ENCODE measurements around the gene ARID5B. TPM values are rescaled to one million over a fixed set of nuclear protein-coding genes. Genes with fewer than 3 reads are reported as not detected.

ARID5B gene
- polyA plus RNA-seq, 1 of the 3 experiments (the other 2 are of a cell fraction), result 10.9 TPM

GRCh38 chr10:62116896-62117295, 215.4 kb downstream of the ARID5B start:
- H3K4me2 ChIP-seq, result no peak overlapping the region
- no peaks in the 10 kb centered on the region for H3K27me3 ChIP-seq (ENCODE audit: insufficient read depth)
- TF ChIP-seq RXRA (IDR thresholded peaks at IDR 0.05; ENCODE audit: borderline replicate concordance, low read depth), result no peak
- TF ChIP-seq, protein P1, sequence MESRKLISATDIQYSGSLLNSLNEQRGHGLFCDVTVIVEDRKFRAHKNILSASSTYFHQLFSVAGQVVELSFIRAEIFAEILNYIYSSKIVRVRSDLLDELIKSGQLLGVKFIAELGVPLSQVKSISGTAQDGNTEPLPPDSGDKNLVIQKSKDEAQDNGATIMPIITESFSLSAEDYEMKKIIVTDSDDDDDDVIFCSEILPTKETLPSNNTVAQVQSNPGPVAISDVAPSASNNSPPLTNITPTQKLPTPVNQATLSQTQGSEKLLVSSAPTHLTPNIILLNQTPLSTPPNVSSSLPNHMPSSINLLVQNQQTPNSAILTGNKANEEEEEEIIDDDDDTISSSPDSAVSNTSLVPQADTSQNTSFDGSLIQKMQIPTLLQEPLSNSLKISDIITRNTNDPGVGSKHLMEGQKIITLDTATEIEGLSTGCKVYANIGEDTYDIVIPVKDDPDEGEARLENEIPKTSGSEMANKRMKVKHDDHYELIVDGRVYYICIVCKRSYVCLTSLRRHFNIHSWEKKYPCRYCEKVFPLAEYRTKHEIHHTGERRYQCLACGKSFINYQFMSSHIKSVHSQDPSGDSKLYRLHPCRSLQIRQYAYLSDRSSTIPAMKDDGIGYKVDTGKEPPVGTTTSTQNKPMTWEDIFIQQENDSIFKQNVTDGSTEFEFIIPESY (IDR thresholded peaks at IDR 0.05; ENCODE audit: borderline replicate concordance, low read depth), result no peak
- TF ChIP-seq, protein P2, sequence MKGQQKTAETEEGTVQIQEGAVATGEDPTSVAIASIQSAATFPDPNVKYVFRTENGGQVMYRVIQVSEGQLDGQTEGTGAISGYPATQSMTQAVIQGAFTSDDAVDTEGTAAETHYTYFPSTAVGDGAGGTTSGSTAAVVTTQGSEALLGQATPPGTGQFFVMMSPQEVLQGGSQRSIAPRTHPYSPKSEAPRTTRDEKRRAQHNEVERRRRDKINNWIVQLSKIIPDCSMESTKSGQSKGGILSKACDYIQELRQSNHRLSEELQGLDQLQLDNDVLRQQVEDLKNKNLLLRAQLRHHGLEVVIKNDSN (IDR thresholded peaks at IDR 0.05; ENCODE audit: borderline replicate concordance, low read depth), result no peak
- TF ChIP-seq TCF12 (IDR thresholded peaks at IDR 0.05), result no peak
- ChIA-PET POLR2A (no interaction called here), CTCF (interaction anchor here (0.6 to 1.6 kb wide), 2 partner anchors 10 to 122 kb away, joined by 3 read pairs; no protein-coding TSS in a partner anchor)
- H3K4me1 ChIP-seq (ENCODE audit: control insufficient read depth in 1 of 2, insufficient read depth in 2 of 2, low read depth in 1 of 2, low read length in 1 of 2), result no peaks in the 10 kb centered on the region
- H3K9me3 ChIP-seq, result no peaks in the 10 kb centered on the region
- H3K9me2 ChIP-seq, result no peaks in the 10 kb centered on the region
- H3K27ac ChIP-seq (ENCODE audit: low read depth in 2 of 2, low read length in 1 of 2), result no peak overlapping the region
- WGBS (ENCODE audit: low lambda C conversion rate), result 97% methylated on average over 6 of the region's 6 CpGs
- H3K79me2 ChIP-seq (ENCODE audit: insufficient read depth), result no peaks in the 10 kb centered on the region
- no peaks in the 10 kb centered on the region for H3K36me3 ChIP-seq (replicated peaks in 1 of 2; ENCODE audit: control insufficient read depth in 1 of 2, insufficient read depth in 2 of 2, low read length in 1 of 2)
- H2AFZ ChIP-seq (ENCODE audit: low read depth), result no peak overlapping the region
- no peak overlapping the region for H3K9ac ChIP-seq
- H4K20me1 ChIP-seq (ENCODE audit: insufficient read depth), result no peaks in the 10 kb centered on the region
- no peak for DNase-seq
- H3K4me3 ChIP-seq (ENCODE audit: low read depth in 2 of 2, low read length in 1 of 2), result no peak overlapping the region
- H3F3A ChIP-seq (replicated peaks; ENCODE audit: insufficient read depth), result peaks cover 9% of the 10 kb centered on the region

- Histone ChIP-seq H3K36me3 (replicated peaks in 1 of 2; ENCODE audit: control insufficient read depth in 1 of 2, insufficient read depth in 2 of 2, low read length in 1 of 2) (no peaks in the 10 kb centered on the region), H3K79me2 (ENCODE audit: insufficient read depth) (no peaks in the 10 kb centered on the region), H3K27me3 (ENCODE audit: insufficient read depth) (no peaks in the 10 kb centered on the region), H3K9me2 (no peaks in the 10 kb centered on the region), H3K27ac (ENCODE audit: low read depth in 2 of 2, low read length in 1 of 2) (peak overlapping the region in 1 of 2 experiments; percentile 31; a peak in 2 of 4 replicates), H2AFZ (ENCODE audit: low read depth) (peak overlapping the region; percentile 29; the same call in 1 of the 2 replicates), H3K9me3 (peaks cover 9% of the 10 kb centered on the region; the same call in 1 of the 2 replicates), H3F3A (replicated peaks; ENCODE audit: insufficient read depth) (peaks cover 14% of the 10 kb centered on the region), H3K4me1 (ENCODE audit: control insufficient read depth in 1 of 2, insufficient read depth in 2 of 2, low read depth in 1 of 2, low read length in 1 of 2) (no peaks in the 10 kb centered on the region), H3K4me3 (ENCODE audit: low read depth in 2 of 2, low read length in 1 of 2) (no peak overlapping the region), H3K4me2 (no peak overlapping the region), H4K20me1 (ENCODE audit: insufficient read depth) (no peaks in the 10 kb centered on the region), H3K9ac (no peak overlapping the region)
- DNase-seq, result no peak
- 86% methylated on average over 1 of the region's 1 CpG for WGBS (ENCODE audit: low lambda C conversion rate)
- POLR2A ChIA-PET, result no interaction called here
- CTCF ChIA-PET, result no interaction called here
- TF ChIP-seq JUND (IDR thresholded peaks at IDR 0.05) (no peak), FOXJ3 (CRISPR knock-in tag; IDR thresholded peaks at IDR 0.05) (no peak), RAD21 (IDR thresholded peaks at IDR 0.05; ENCODE audit: low read length) (no peak), FOXM1 (IDR thresholded peaks at IDR 0.05; ENCODE audit: low read depth) (no peak), CTCF (IDR thresholded peaks at IDR 0.05) (no peak), RXRA (IDR thresholded peaks at IDR 0.05; ENCODE audit: borderline replicate concordance, low read depth) (no peak), RCOR1 (IDR thresholded peaks at IDR 0.05; ENCODE audit: low read length) (no peak), MXI1 (IDR thresholded peaks at IDR 0.05; ENCODE audit: low read depth, low read length) (no peak), SMC3 (IDR thresholded peaks at IDR 0.05; ENCODE audit: low read depth, low read length) (no peak), FOSL2 (IDR thresholded peaks at IDR 0.05; ENCODE audit: borderline replicate concordance, low read depth) (no peak), GATA2 (CRISPR knock-in tag; IDR thresholded peaks at IDR 0.05) (no peak), TAF1 (IDR thresholded peaks at IDR 0.05; ENCODE audit: borderline replicate concordance, low read depth, low read length) (no peak), NFIC (IDR thresholded peaks at IDR 0.05; ENCODE audit: borderline replicate concordance) (no peak), NRF1 (IDR thresholded peaks at IDR 0.05; ENCODE audit: low read depth, low read length) (no peak), CHD2 (IDR thresholded peaks at IDR 0.05; ENCODE audit: low read length, partially characterized antibody) (no peak)
- TF ChIP-seq, protein P3, sequence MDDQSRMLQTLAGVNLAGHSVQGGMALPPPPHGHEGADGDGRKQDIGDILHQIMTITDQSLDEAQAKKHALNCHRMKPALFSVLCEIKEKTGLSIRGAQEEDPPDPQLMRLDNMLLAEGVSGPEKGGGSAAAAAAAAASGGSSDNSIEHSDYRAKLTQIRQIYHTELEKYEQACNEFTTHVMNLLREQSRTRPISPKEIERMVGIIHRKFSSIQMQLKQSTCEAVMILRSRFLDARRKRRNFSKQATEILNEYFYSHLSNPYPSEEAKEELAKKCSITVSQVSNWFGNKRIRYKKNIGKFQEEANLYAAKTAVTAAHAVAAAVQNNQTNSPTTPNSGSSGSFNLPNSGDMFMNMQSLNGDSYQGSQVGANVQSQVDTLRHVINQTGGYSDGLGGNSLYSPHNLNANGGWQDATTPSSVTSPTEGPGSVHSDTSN (IDR thresholded peaks at IDR 0.05), result no peak
- TF ChIP-seq, protein P4, sequence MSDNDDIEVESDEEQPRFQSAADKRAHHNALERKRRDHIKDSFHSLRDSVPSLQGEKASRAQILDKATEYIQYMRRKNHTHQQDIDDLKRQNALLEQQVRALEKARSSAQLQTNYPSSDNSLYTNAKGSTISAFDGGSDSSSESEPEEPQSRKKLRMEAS (IDR thresholded peaks at IDR 0.05; ENCODE audit: low read depth), result no peak
These were observed 219.7 kb downstream of the ARID5B start for GRCh38 chr10:62121187-62121530.
